T-cell (primary cell): ENCODE results near the gene PPIH. TPM values are rescaled to one million over a fixed set of nuclear protein-coding genes. Genes with fewer than 3 reads are reported as not detected.
"Not testable (repeated sequence)": the region's sequence is repeated elsewhere in the genome, so short reads cannot be mapped to it uniquely, and the experiment has no call there.

ENCODE experiments used
- ATAC-seq, 4 experiments: fragments of 200-7000 bp in 3 of 4; fragments of 150-1000 bp in 1 of 4; cut with Tn5 transposase; replicated peaks in 1 of 4; 1 replicate in 3 of 4; 2 replicates in 1 of 4; pipeline ENCODE4 v1.10.0; 2021; ENCODE audit warnings: moderate library complexity in 3 of 4, mild to moderate bottlenecking in 2 of 4, moderate number of reproducible peaks in 1 of 4
- CTCF ChIA-PET, 2 donors: fragments of 300-600 bp; sonication (Branson Sonifier 250); formaldehyde crosslinking; loops; one replicate each; lab custom pipeline; 2022; ENCODE audit warnings: antibody characterized with exemption in 2 of 2; lab: Charles Lee
- POLR2A ChIA-PET, 2 donors: fragments of 300-600 bp; sonication (Branson Sonifier 250); formaldehyde crosslinking; loops; one replicate each; lab custom pipeline; 2022; ENCODE audit warnings: antibody characterized with exemption in 2 of 2; lab: Charles Lee
- DNase-seq, 35 experiments: peaks; one replicate each; pipeline versions ENCODE4 v3.0.0 to v3.0.0-alpha.2; 2013 to 2023
- H3K27ac ChIP-seq: one replicate; pipeline ENCODE4 v1.5.1; 2013; ENCODE audit warnings: low read length
- H3K27me3 ChIP-seq, 2 experiments: replicated peaks in 1 of 2; 1 replicate in 1 of 2; 2 replicates in 1 of 2; pipeline versions ENCODE4 v1.6.1 to v1.7.0; 2013; ENCODE audit warnings: low read length in 1 of 2, mixed read lengths in 1 of 2; ENCODE audit not compliant: control insufficient read depth in 2 of 2, insufficient read depth in 2 of 2; ENCODE audit errors: extremely low read depth in 1 of 2
- H3K36me3 ChIP-seq, 2 donors: 1 replicate in 1 of 2; 2 replicates in 1 of 2; pipeline versions ENCODE4 v1.6.1 to v1.7.0; 2013; ENCODE audit warnings: low read length in 1 of 2; ENCODE audit not compliant: control insufficient read depth in 2 of 2, insufficient read depth in 1 of 2; ENCODE audit errors: extremely low read depth in 1 of 2
- H3K4me1 ChIP-seq, 2 experiments: 1 replicate in 1 of 2; 2 replicates in 1 of 2; pipeline versions ENCODE4 v1.6.1 to v1.7.0; 2013; ENCODE audit warnings: low read length in 2 of 2, mixed read lengths in 1 of 2; ENCODE audit not compliant: insufficient read depth in 2 of 2, control insufficient read depth in 1 of 2; ENCODE audit errors: extremely low read depth in 1 of 2
- H3K4me3 ChIP-seq, 2 donors: 1 replicate in 1 of 2; 2 replicates in 1 of 2; pipeline versions ENCODE4 v1.5.1 to v1.7.0; 2013; ENCODE audit warnings: mild to moderate bottlenecking in 2 of 2, low read length in 1 of 2, moderate library complexity in 1 of 2; ENCODE audit not compliant: control insufficient read depth in 1 of 2; ENCODE audit errors: extremely low read depth in 1 of 2
- H3K9me3 ChIP-seq: 2 replicates; pipeline ENCODE4 v1.7.0; 2013
- H3K27ac Mint-ChIP-seq, 2 donors: one replicate each; pipeline ENCODE4 v1.8.0; 2020 to 2021; ENCODE audit warnings: mild to moderate bottlenecking in 2 of 2, mixed read lengths in 2 of 2
- H3K27me3 Mint-ChIP-seq, 2 donors: one replicate each; pipeline ENCODE4 v1.8.0; 2021 to 2022; ENCODE audit warnings: mixed read lengths in 2 of 2
- H3K36me3 Mint-ChIP-seq: one replicate; pipeline ENCODE4 v1.8.0; 2021; ENCODE audit warnings: mixed read lengths
- H3K4me1 Mint-ChIP-seq, 3 donors: one replicate each; pipeline ENCODE4 v1.8.0; 2020 to 2022; ENCODE audit warnings: mixed read lengths in 3 of 3, mild to moderate bottlenecking in 1 of 3
- H3K4me3 Mint-ChIP-seq, 3 donors: one replicate each; pipeline ENCODE4 v1.8.0; 2020 to 2022; ENCODE audit warnings: mild to moderate bottlenecking in 3 of 3, mixed read lengths in 3 of 3, moderate library complexity in 3 of 3
- H3K9me3 Mint-ChIP-seq, 3 donors: one replicate each; pipeline ENCODE4 v1.8.0; 2020 to 2022; ENCODE audit warnings: mixed read lengths in 3 of 3
- WGBS: methylation state at CpG from one replicate; pipeline ENCODE4 v1.1.5; 2013; ENCODE audit warnings: missing lambda C conversion rate; ENCODE audit not compliant: insufficient coverage; 5-methylcytosine and 5-hydroxymethylcytosine counted together
- total RNA-seq, 35 experiments: library from RNA in 6 of 35; stranded (reverse) in 6 of 35; fragments of 120-200 nt in 1 of 35; gene quantifications; one replicate each; pipeline versions ENCODE4 v1.2.1 to v1.2.4 and lab custom pipeline; 2013 to 2026

Gene PPIH
- total RNA-seq, 5 donors from 2014 or later (not counting 1 experiment from before 2014, with no cell fraction given) = 37.4 to 43.1 (median 41.3) TPM

DNA sequence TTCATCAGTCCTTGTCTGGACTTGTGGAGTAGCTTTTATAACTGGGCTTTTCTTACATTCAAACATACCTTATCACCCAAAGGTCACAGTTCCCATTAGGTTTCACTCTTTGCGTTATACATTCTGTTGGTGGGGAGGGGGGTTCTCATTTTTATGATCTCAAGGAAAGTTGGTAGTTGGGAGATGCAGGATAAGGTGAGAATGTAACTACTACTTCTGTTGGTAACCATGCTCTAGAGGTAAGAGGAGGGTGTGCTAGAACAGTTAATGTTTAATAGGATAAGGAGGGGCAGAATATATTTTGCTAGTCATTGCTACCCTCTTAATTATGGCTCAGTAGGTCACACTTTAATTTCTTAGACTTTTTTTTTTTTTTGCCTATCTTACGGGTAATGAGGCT, 34.7 kb downstream of the PPIH start:
- H3K27me3 Mint-ChIP-seq = no peaks in the 10 kb centered on the region
- no peak for ATAC-seq
- Histone ChIP-seq H3K27ac (no peak overlapping the region), H3K9me3 (no peaks in the 10 kb centered on the region), H3K36me3 (peaks cover 0 to 31% of the 10 kb centered on the region in 2 donors), H3K4me3 (no peak overlapping the region), H3K4me1 (peaks cover 14 to 26% of the 10 kb centered on the region in 2 experiments), H3K27me3 (no peaks in the 10 kb centered on the region)
- no peak overlapping the region for H3K4me3 Mint-ChIP-seq
- H3K27ac Mint-ChIP-seq = peak overlapping the region; percentile 41 to 66
- H3K9me3 Mint-ChIP-seq = no peaks in the 10 kb centered on the region
- no CpG with 5 or more reads among the region's 2 CpGs for WGBS
- H3K4me1 Mint-ChIP-seq = peaks cover 68 to 78% (median 71%) of the 10 kb centered on the region in 3 donors
- peaks cover 40% of the 10 kb centered on the region for H3K36me3 Mint-ChIP-seq
- ChIA-PET POLR2A (interaction anchor here (0.7 to 1.0 kb wide), 3 partner anchors 9 to 37 kb away, joined by 3 to 7 read pairs (median 3); no protein-coding TSS in a partner anchor), CTCF (no interaction called here)
- no peak for DNase-seq

DNA sequence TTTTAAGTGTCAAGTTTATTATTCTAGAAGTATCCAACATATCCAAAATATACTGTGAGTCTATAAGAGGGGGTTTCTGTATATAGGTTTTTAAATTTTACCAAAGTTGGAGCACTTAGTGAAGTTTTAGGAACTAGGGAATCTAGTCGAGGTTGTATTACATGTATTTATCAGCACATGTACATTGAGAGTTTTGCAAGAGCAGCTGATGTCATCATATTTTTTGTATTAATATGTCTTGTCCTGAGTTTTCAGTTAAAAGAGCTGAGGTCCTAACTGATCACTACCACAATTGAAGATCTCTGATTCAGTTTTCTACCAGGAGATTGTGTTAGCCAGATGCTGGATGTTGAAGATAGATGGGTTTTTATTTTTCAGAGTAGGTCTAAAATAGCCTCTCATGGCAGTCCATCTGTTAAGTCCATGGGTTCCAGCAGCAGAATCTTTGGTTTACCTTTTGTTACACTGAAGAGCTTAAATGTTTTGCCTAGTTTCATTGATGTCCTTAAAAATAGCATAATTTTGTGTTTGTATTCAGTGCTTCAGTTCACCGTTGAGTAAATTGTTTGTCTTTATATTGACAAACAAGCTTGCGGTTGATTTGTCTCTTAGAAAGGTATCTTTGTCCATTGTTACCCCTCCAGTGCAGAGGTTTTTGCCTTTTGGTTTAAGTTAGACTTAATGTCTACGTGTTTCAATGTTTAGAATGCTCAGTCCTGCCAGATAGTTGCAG, 40.0 kb downstream of the PPIH start:
- DNase-seq (no peak), ATAC-seq (no peak)
- Histone ChIP-seq H3K27me3 (no peaks in the 10 kb centered on the region), H3K4me3 (no peak overlapping the region), H3K9me3 (no peaks in the 10 kb centered on the region), H3K36me3 (peaks cover 9 to 73% of the 10 kb centered on the region in 2 donors), H3K27ac (no peak overlapping the region), H3K4me1 (no peaks in the 10 kb centered on the region)
- 100% methylated on average over 2 of the region's 4 CpGs for WGBS
- H3K36me3 Mint-ChIP-seq = peaks cover 76% of the 10 kb centered on the region
- peaks cover 20 to 26% (median 24%) of the 10 kb centered on the region in 3 donors for H3K4me1 Mint-ChIP-seq
- H3K27ac Mint-ChIP-seq = peak overlapping the region in 1 of 2 donors; percentile 42
- CTCF ChIA-PET = interaction anchor here in 1 of 2 donors (0.6 kb wide), 1 partner anchor 24 kb away, joined by 5 read pairs; no protein-coding TSS in a partner anchor
- no peaks in the 10 kb centered on the region for H3K9me3 Mint-ChIP-seq
- POLR2A ChIA-PET = interaction anchor here in 1 of 2 donors (0.6 to 1.0 kb wide), 2 partner anchors 18 to 44 kb away, joined by 4 read pairs; no protein-coding TSS in a partner anchor
- no peaks in the 10 kb centered on the region for H3K27me3 Mint-ChIP-seq
- H3K4me3 Mint-ChIP-seq = no peak overlapping the region

DNA sequence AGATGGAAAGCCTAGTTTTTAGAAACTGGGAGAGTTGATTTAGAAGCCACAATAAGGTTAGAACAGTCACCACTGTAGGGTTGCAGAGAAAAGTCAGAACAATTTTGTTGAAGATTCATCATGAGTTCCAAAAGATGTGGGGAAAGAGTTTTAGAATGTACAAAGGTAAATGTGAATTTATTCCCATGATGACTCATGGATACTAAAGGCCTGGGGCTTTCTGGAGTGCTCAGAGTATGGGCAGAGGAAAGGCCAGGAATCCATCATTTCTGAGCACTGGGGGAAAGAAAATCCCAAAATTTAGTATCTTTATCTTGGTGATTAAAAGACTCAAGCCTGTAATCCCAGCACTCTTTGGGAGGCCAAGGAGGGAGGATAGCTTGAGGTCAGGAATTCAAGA, 41.8 kb downstream of the PPIH start:
- DNase-seq = no peak
- ChIA-PET CTCF (no interaction called here), POLR2A (interaction anchor here in 1 of 2 donors (0.7 kb wide), 1 partner anchor 314 kb away, joined by 4 read pairs; no protein-coding TSS in a partner anchor)
- Mint-ChIP-seq H3K36me3 (peaks cover 79% of the 10 kb centered on the region), H3K4me1 (peaks cover 9 to 14% (median 10%) of the 10 kb centered on the region in 3 donors), H3K9me3 (no peaks in the 10 kb centered on the region), H3K27me3 (no peaks in the 10 kb centered on the region), H3K27ac (no peak overlapping the region), H3K4me3 (no peak overlapping the region)
- H3K27ac ChIP-seq = no peak overlapping the region
- ATAC-seq = no peak
- peaks cover 9 to 81% of the 10 kb centered on the region in 2 donors for H3K36me3 ChIP-seq
- no peaks in the 10 kb centered on the region for H3K9me3 ChIP-seq
- no peaks in the 10 kb centered on the region for H3K4me1 ChIP-seq
- no peaks in the 10 kb centered on the region for H3K27me3 ChIP-seq
- H3K4me3 ChIP-seq = no peak overlapping the region

DNA sequence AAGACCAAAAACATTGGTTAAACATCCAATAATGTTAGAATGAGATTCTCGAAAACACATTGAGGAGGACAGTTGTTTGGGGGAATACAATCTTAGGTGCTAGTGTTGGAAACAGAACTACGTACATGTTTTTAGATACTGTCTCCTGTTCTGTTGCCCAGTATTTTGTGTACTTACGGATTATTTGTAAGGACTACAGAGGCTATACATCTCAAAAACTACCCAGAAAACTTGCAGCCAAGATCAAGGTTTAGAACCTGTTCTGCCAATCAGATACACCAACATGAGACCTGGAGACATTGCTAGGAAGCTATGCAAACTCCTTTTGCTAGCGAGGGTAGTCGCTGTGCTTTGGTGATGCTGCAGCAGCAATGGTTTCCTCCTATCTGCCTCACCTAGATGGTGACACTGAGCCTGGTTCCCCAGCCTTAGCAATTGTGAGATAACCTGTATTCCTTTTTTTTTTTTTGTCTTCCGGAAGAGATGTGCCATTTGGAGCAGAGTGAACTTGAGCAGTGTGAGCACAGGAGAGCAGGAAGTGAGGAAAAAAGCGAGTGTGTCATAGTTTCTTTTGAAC, 45.8 kb downstream of the PPIH start:
- peaks cover 0 to 1% (median 0%) of the 10 kb centered on the region in 3 donors for H3K4me1 Mint-ChIP-seq
- peaks cover 69% of the 10 kb centered on the region for H3K36me3 Mint-ChIP-seq
- Histone ChIP-seq H3K36me3 (peaks cover 5 to 60% of the 10 kb centered on the region in 2 donors), H3K9me3 (no peaks in the 10 kb centered on the region), H3K4me1 (no peaks in the 10 kb centered on the region), H3K4me3 (no peak overlapping the region), H3K27ac (no peak overlapping the region), H3K27me3 (no peaks in the 10 kb centered on the region)
- ChIA-PET POLR2A (interaction anchor here in 1 of 2 donors (0.7 kb wide), 1 partner anchor 963 kb away, joined by 3 read pairs; no protein-coding TSS in a partner anchor), CTCF (no interaction called here)
- DNase-seq (no peak), ATAC-seq (no peak)
- no peaks in the 10 kb centered on the region for H3K27me3 Mint-ChIP-seq
- no peak overlapping the region for H3K4me3 Mint-ChIP-seq
- peak overlapping the region in 1 of 2 donors; percentile 30 for H3K27ac Mint-ChIP-seq
- 92% methylated on average over 5 of the region's 7 CpGs for WGBS
- no peaks in the 10 kb centered on the region for H3K9me3 Mint-ChIP-seq

DNA sequence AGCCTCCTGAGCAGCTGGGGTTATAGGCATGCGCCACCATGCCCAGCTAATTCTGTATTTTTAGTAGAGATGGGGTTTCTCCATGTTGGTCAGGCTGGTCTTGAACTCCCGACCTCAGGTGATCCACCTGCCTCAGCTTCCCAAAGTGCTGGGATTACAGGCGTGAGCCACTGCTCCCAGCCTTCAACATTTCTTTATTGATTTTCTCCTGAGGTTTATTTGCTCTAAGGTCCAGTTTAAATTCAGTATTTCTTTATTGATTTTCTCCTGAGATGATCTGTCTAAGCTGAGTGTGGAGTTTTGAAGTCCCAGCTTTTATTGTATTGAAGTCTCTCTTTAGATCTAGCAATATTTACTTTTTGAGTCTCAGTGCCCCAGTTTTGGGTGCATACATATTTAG, 54.6 kb downstream of the PPIH start:
- H3K4me3 Mint-ChIP-seq, H3K27me3 Mint-ChIP-seq, DNase-seq, H3K27me3 ChIP-seq, H3K4me3 ChIP-seq, H3K9me3 ChIP-seq, H3K36me3 ChIP-seq, CTCF ChIA-PET, ATAC-seq, H3K4me1 ChIP-seq, H3K27ac ChIP-seq, H3K27ac Mint-ChIP-seq: not testable (repeated sequence)
- WGBS = no CpG with 5 or more reads among the region's 3 CpGs
- POLR2A ChIA-PET = interaction anchor here in 1 of 2 donors (0.6 kb wide), 1 partner anchor 75 kb away, joined by 12 read pairs; no protein-coding TSS in a partner anchor
- peaks cover 15 to 20% (median 17%) of the 10 kb centered on the region in 3 donors for H3K9me3 Mint-ChIP-seq
- peaks cover 4 to 13% (median 7%) of the 10 kb centered on the region in 3 donors for H3K4me1 Mint-ChIP-seq
- H3K36me3 Mint-ChIP-seq = peaks cover 71% of the 10 kb centered on the region

DNA sequence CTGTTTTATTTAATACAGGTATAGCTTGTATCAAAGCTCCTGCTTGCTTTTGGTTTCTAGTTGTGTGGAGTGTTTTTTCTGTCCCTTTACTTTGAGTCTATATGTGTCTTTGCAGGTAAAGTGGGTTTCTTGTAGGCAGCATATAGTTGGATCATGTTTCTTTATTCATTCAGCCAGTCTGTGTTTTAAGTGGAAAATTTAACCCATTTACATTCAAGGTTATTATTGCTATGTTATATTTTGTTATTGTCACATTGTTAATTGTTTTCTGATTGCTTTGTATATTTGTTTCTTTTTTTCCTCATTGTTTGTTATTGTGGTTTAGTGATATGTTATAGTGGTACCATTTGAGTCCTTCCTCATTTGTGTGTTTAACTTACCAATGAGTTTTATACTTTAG, 55.1 kb downstream of the PPIH start:
- H3K36me3 ChIP-seq = peaks cover 3 to 6% of the 10 kb centered on the region in 2 donors
- peaks cover 15 to 20% (median 17%) of the 10 kb centered on the region in 3 donors for H3K9me3 Mint-ChIP-seq
- CTCF ChIA-PET = no interaction called here
- no peak for ATAC-seq
- H3K27ac Mint-ChIP-seq = peak overlapping the region in 1 of 2 donors; percentile 37
- H3K4me1 ChIP-seq = no peaks in the 10 kb centered on the region
- H3K4me3 ChIP-seq = no peak overlapping the region
- H3K27ac ChIP-seq = no peak overlapping the region
- POLR2A ChIA-PET = interaction anchor here (0.5 to 0.6 kb wide), 2 partner anchors 59 to 75 kb away, joined by 3 to 12 read pairs; no protein-coding TSS in a partner anchor
- no peaks in the 10 kb centered on the region for H3K9me3 ChIP-seq
- no peak for DNase-seq
- no peaks in the 10 kb centered on the region for H3K27me3 ChIP-seq
- peaks cover 4 to 13% (median 7%) of the 10 kb centered on the region in 3 donors for H3K4me1 Mint-ChIP-seq
- H3K27me3 Mint-ChIP-seq = no peaks in the 10 kb centered on the region
- peaks cover 70% of the 10 kb centered on the region for H3K36me3 Mint-ChIP-seq
- H3K4me3 Mint-ChIP-seq = no peak overlapping the region
